H1 (cell line): ENCODE data around the gene TBX18. TPM values are rescaled to one million over a fixed set of nuclear protein-coding genes. Genes with fewer than 3 reads are reported as not detected.

Source experiments
- GABPA ChIP-seq: IDR thresholded peaks from 2 replicates; pipeline ENCODE4 v1.6.1; 2011; ENCODE audit warnings: mild to moderate bottlenecking, low read length, moderate library complexity, borderline replicate concordance; ENCODE audit not compliant: insufficient read depth
- RFX5 ChIP-seq: IDR thresholded peaks from 2 replicates; pipeline ENCODE4 v1.6.1; 2011; ENCODE audit warnings: low read depth, low read length, improper control_type of control experiment, borderline replicate concordance
- RNF2 ChIP-seq: fragments of 200-900, 300-1000 bp; sonication (generic); IDR thresholded peaks from 2 replicates; pipeline ENCODE4 v1.7.1; 2016; ENCODE audit warnings: borderline replicate concordance, low read depth, mild to moderate bottlenecking, antibody characterized with exemption, low read length; ENCODE audit not compliant: poor library complexity, severe bottlenecking; ENCODE audit errors: missing control alignments
- polyA plus RNA-seq, 7 experiments: library from polyadenylated mRNA; depleted of rRNA in 3 of 7; stranded (reverse) in 5 of 7; unstranded in 2 of 7; fragments of >200 nt in 5 of 7; fragments of 200-250 nt in 2 of 7; gene quantifications; 1 replicate in 5 of 7; 2 replicates in 1 of 7; 4 replicates in 1 of 7; pipeline versions ENCODE4 v1.2.1 to v1.2.3, GENCODE V29; 2011 to 2013; ENCODE audit warnings: missing spikeins in 2 of 7, mixed read lengths in 2 of 7
- total RNA-seq: library from RNA; stranded (reverse); fragmentation: NEBNext Ultra II Directional; extraction: Animal tissue kit (Norgen Biotek cat#: 25700); gene quantifications from 2 replicates; pipeline ENCODE4 v1.2.1, GENCODE V29; 2021

The TBX18 gene
- total and polyA plus RNA-seq, 2 of the 8 experiments (the other 6 are each of a cell fraction or from before 2014, with no cell fraction given), result 0.02 TPM; not detected in 1

- no peak for TF ChIP-seq GABPA
- no peak for TF ChIP-seq RNF2
- TF ChIP-seq RFX5, result no peak
- TF ChIP-seq, all 59 proteins: peak for 0
Observed at GRCh38 chr6:84674395-84674794, 90.0 kb downstream of the TBX18 start (continued).
